ENCODE data around the gene PLEKHN1. TPM values are rescaled to one million over a fixed set of nuclear protein-coding genes. Genes with fewer than 3 reads are reported as not detected.
A peak's percentile ranks its signal among the peaks of the same experiment; 100 is the strongest.
"Not testable (repeated sequence)": the region's sequence is repeated elsewhere in the genome, so short reads cannot be mapped to it uniquely, and the experiment has no call there.

PLEKHN1 gene
- polyA plus RNA-seq, 4 donors = 0.13 to 0.70 (median 0.32) TPM

DNA sequence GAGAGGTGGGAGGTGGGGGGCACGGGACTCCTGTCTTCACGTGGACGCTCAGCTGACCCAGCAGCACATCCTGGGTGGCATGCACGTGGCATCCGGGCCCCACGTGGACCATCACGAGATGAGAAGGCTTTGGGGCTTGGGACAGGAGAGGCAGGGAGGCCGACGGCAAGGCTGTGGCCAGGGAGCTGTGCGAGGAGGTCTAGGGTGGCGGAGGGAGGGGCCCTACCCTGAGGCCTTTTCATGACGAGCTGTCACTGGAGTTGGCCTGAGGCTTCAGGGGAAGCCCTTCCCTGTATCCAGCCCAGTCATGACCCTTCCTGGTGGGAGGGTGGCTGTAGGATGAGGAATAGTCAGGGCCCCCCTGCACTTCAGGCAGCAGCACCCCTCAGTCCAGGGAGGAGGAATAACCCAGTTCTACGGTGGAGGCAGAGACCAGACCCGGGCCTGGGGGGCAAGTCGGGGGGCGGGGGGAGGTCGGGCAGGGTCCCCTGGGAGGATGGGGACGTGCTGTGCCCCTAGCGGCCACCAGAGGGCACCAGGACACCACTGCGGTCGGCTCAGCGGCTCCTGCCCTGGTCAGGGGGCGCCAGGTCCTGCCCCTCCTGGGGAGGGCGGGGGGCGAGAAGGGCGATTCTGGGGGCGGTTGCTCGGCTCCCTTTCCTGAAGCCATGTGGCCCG lies 17.7 kb downstream of the PLEKHN1 start:
- no peak for DNase-seq (ENCODE audit: low read depth in 4 of 4, low spot score in 2 of 4)

DNA sequence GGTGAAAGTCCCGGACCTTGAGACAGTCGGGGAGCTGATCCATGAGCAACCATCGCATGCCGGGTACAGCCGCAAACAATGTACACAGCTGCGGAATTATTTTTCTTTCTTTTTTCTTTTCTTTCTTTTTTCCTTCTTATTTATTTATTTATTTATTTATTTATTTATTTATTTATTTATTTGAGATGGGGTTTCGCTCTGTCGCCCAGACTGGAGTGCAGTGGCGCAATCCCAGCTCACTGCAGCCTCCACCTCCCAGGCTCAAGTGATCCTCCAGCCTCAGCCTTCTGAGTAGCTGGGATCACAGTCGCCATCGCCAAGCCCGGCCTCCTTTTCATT lies 18.2 kb downstream of the PLEKHN1 start:
- DNase-seq (ENCODE audit: low read depth in 4 of 4, low spot score in 2 of 4) = no peak

DNA sequence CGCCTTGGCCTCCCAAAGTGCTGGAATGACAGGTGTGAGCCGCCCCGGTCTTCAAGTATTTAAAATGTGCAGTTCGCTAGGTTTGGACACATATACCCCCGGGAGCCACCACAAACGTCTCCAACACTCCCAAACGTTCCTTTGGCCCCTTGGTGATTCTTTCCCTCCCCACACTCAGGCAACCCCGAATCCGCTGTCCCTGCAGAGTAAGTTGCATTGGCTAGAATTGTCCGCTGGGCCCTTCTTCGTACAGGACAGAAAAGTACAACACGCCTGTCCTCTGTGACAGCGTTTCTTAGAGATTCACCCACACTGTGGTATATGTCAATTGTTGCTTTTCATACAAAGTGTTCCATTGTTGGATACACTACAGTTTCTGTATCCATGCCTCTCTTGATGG lies 18.8 kb downstream of the PLEKHN1 start:
- DNase-seq (ENCODE audit: low read depth in 4 of 4, low spot score in 2 of 4) = no peak

DNA sequence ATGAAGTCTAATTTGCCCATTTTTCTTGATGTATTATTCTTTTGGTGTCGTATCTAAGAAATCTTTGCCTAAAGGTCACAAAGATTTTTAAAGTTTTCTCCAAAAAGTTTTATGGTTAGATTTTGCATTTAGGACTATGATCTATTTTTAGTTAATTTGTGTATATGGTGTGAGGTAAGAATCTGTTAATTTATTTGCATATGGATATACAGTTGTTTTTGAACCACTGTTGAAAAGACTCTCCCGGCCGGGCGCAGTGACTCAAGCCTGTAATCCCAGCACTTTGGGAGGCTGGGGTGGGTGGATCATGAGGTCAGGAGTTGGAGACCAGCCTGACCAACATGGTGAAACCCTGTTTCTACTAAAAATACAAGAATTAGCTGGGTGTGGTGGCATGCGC lies 21.8 kb downstream of the PLEKHN1 start:
- not testable (repeated sequence) for DNase-seq (ENCODE audit: low read depth in 4 of 4, low spot score in 2 of 4)

DNA sequence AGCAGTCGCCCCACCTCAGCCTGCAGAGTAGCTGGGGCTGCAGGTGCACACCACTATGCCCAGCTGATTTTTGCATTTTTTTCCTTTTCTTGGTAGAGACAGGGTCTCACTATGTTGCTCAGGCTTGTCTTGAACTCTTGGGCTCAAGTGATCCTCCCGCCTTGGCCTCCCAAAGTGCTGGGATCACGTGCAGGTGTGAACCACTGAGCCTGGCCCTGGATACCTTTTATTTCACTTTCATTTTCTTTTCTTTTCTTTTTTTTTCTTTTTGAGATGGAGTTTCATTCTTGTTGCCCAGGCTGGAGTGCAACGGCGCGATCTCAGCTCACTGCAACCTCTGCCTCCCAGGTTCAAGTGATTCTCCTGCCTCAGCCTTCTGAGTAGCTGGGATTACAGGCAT lies 25.0 kb downstream of the PLEKHN1 start:
- not testable (repeated sequence) for DNase-seq (ENCODE audit: low read depth in 4 of 4, low spot score in 2 of 4)

DNA sequence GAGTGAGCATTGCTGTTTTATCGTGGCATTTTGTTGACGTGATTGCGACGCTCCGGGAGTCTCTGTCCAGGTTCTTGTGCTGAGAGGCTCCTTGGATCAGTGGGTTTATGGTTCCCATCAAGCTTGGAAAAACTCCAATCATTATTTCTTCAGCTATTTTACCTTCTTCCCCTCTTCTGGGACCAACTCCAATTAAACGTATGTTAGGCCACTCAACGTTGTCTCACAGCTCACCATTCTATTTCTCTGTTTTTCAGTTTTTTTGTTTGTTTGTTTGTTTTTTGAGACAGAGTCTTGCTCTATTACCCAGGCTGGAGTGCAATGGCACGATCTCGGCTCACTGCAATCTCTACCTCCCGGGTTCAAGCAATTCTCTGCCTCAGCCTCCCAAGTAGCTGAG lies 25.6 kb downstream of the PLEKHN1 start:
- no peak for DNase-seq (ENCODE audit: low read depth in 4 of 4, low spot score in 2 of 4)

DNA sequence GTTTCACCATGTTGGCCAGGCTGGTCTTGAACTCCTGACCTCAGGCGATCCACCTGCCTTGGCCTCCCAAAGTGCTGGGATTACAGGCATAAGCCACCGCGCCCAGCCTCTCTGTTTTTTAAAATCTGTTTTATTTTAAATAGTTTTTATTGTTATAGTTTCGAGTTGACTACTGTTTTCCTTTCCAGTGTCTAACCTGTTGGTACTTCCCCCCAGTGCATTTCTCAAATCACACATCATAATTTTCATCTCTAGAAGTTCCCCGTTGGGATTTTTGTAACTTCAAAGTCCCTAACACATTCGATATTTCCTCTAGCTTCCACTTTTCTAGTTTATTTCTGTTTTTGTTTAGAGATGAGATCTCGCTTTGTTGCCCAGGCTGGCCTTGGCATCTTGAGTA lies 26.1 kb downstream of the PLEKHN1 start:
- no peak for DNase-seq (ENCODE audit: low read depth in 4 of 4, low spot score in 2 of 4)

DNA sequence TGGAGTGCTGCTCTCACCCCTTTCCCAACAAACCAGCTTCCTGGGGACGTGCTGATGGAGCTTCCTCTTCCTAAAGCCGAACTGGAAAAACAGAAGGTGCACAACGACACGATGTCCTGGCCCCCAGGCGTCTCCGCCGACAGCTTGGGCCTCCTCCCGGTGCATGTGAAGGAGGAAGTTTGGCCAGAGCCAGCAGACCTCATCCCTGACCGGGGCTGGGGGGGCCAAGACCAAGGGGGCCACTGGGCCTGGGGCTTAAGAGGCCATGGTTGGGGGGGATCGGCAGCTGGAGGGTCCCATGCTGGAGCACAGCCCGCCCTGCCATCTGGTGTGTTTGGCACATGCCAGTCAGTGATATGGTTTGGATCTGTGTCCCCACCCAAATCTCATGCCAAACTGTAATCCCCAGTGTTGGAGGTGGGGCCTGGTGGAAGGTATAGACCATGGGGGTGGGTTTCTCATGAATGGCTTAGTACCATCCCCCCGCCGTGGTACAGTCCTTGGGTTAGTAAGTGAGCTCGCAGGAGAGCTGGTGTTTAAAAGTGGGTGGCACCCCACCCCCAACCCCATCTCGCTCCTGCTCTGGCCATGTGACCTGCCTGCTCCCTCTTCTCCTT lies 27.2 kb downstream of the PLEKHN1 start:
- DNase-seq (ENCODE audit: low read depth in 4 of 4, low spot score in 2 of 4) = no peak

DNA sequence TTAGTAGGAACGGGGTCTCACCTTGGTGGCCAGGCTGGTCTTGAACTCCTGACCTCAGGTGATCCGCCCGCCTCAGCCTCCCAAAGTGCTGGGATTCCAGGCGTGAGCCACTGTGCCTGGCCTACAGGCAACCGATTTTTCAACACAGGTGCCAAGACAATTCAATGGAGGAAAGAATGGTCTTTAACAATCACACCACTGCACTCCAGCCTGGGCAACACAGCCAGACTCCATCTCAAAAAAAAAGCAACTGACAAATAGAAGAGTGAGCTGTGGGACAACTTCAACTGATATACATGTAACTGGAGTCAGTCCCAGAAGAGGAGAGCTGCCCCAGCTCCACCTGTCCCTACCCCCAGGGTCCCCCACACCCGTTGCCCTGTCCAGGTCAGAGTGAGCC lies 28.3 kb downstream of the PLEKHN1 start:
- DNase-seq (ENCODE audit: low read depth in 4 of 4, low spot score in 2 of 4) = not testable (repeated sequence)

DNA sequence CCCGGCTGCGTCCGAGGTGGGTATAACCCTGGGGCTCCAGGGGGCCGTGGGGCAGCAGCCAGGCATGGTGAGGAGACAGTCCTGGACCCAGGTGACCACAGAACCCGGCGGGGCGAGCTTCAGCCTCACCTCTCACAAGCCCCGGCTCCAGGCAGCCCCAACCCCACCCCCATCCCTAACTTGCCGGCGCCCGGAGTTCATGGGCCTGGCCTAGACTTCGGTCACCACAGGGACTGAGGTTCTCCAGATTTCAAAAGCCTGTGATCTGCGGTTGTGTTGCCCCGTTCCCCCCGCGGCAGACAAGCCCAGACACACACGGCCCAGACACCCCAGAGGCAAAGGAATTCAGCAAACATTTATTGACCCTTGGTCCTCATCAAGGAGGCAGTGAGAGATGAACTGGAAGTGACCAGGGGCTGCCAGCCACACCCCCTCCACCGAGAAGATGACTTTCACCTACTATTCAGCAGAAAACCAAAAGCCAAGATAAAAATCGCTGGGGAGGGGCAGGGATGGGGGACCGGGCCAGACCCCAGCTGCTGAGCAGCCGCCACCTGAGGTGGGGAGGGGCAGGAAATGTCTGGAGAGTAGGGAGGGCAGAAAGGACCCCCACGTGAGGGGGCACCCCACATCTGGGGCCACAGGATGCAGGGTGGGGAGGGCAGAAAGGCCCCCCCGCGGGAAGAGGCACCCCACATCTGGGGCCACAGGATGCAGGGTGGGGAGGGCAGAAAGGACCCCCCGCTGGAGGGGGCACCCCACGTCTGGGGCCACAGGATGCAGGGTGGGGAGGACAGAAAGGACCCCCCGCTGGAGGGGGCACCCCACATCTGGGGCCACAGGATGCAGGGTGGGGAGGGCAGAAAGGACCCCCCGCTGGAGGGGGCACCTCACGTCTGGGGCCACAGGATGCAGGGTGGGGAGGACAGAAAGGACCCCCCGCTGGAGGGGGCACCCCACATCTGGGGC lies 29.7 kb downstream of the PLEKHN1 start:
- DNase-seq (ENCODE audit: low read depth in 4 of 4, low spot score in 2 of 4) = no peak

DNA sequence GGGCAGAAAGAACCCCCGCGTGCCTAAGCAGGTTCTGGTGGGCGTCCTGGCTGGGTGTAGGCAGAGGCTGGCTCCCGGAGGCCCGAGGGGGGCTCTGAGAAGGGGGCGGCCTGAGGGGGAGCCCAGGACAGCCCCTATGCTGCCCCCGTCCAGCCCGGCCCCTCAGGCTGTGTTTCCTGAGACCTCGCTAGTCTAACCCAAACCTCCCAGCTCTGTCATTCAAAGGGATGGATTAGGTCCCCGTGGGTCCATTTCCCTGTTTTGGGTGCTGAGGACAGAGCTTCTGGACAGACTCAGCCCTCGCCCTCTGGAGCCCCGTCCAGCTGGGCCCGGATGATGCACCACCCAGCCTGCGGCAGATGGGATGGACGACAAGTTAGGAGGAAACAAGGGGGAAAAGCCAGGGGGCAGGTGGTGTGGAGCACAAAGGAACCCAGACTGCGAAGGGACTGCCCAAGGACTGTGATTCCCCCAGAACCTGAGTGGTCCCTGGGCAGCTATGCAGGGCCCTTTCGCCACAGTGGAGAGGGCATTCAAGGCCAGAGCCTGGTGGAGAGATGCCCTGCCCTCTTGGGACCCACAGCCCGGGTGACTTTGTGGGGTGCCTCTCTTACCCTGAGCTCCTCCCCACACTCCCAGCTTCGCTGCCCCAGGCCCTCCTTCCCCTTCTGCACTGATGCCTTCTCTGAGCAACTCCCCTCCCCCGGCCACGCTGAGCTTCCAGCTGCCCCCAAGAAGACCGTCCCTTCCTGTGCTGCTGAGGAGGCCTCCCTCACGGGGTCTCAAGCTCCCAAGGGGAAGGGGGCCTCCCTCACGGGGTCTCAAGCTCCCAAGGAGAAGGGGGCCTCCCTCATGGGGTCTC lies 30.8 kb downstream of the PLEKHN1 start:
- DNase-seq (ENCODE audit: low read depth in 4 of 4, low spot score in 2 of 4) = no peak

DNA sequence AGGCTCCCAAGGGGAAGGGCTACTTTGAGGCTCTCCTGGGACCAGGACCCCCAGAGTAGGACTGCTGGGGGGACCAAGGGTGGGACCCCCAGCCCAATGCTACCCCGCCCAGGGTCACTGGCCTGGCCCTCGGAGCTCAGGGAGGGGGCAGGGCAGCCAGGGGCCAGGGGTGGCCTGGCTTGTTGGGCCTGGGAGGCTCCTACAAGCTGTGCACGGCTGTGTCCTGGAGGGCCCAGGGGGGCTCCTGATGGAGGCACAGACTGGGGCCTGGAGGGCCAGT lies 31.4 kb downstream of the PLEKHN1 start:
- no peak for DNase-seq (ENCODE audit: low read depth in 4 of 4, low spot score in 2 of 4)

DNA sequence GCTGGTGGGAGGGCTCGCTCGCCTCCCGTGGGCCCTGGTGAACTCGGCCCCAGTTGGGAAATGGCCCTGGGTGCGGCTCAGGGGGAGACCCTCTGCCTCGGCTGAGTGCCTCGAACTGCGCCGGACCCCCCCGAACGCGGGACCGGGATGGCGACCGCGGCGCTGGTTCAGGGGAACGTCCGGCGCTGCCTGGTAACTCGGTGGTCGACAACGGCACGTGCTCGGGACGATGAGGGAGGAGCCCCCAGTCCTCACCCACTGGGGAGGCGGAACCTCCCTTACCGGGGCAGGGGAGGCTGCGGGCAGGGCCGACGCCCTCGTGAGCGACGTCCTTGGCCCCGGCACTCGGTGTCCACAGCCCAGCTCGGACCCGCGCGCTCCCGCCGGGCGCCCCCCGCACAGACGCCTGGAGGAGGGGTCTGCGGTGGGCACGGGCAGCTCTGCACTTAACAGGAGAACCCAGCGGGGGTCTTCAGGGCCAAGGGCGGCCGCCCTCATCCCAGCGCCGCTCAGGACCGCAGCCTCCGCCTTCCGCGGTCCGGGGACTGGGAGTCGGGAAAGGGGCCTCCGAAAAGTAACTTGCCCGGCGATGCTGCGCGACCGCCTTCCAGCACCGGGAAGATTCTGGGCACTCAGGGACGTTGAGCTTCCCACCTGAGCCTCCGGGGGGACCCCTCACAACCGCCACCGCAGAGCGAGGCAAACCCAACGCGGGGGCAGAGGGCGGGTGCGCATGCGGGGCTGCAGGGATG lies 31.9 kb downstream of the PLEKHN1 start:
- no peak for DNase-seq (ENCODE audit: low read depth in 4 of 4, low spot score in 2 of 4)

DNA sequence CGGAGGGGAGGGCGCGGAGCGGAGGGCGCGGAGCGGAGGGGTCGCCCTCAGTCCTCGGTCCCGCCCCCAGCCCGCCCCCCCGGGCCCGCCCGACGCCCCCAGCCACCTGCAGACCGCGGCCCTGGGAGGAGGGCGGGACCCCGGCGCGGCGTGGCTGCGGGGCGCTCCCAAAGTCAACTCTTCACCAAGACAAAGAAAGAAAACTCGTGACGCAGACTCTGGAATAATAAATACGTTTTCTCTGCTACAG lies 32.4 kb downstream of the PLEKHN1 start:
- DNase-seq (ENCODE audit: low read depth in 4 of 4, low spot score in 2 of 4) = no peak

DNA sequence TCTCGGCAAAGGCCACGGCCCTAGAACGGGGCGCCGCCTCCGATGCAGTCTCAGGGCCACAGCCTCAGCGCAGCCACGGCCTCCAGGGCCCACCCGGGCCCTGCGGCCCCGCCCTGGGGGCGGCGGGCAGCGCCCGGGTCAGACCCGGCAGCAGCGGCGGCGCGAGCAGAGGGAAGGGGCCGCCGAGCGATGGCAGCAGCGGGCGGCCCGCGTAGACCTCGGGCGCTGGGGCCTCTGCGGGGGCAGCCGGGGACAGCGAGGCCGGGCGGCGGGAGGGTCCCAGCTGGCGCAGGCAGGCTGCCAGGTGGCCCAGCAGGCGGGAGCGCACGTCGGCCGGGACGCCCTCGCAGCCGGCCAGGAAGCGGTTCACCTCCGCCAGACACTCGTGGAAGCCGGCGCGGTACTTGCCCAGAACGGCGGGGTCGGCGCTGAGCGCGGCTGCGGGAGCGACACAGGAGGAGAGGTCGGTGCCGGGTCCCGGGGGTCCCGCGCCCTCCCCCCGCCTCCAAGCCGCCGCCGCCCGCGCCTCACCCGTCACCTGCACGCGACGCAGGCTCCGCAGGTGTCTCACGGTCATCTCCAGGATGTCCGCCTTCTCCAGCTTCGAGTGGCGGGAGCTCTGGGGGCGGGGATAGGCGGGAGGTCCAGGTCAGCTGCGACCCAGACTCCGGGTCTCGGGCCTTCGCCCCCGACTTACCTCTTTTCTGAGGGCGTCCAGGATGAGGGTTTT lies 32.9 kb downstream of the PLEKHN1 start:
- no peak for DNase-seq (ENCODE audit: low read depth in 4 of 4, low spot score in 2 of 4)

DNA sequence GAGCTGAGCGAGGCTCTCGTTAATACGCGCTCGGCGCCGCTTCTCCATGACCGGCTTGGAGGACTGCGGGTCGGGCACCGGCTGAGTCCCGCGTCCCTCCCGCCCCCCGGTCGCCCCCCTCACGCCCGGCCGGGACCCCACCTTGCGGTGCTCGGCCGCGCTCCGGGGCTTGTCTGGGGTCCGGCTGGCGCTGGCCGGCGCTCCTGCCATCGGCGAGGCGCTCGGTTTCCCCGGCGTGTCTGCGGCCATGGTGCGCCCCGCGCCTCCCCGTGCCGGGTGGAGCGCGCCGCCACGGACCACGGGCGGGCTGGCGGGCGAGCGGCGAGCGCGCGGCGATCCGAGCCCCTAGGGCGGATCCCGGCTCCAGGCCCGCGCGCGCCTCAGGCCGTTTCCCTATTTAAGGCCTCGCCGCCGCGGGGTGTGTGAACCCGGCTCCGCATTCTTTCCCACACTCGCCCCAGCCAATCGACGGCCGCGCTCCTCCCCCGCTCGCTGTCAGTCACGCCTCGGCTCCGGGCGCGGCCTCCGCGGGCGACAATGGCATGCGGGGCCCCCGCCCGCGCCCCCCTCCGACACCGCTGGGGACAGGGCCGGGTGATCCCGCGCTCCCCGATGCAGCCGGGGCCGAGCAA lies 33.6 kb downstream of the PLEKHN1 start, which contains the start of gene HES4:
TSS of gene HES4 (minus strand) at position 373 of the 632 bp plus-strand sequence. CDS start at position 249, 124 bp downstream.
- peak in 3 of 4 donors; percentile 73 to 87 (median 76) for DNase-seq (ENCODE audit: low read depth in 4 of 4, low spot score in 2 of 4)

DNA sequence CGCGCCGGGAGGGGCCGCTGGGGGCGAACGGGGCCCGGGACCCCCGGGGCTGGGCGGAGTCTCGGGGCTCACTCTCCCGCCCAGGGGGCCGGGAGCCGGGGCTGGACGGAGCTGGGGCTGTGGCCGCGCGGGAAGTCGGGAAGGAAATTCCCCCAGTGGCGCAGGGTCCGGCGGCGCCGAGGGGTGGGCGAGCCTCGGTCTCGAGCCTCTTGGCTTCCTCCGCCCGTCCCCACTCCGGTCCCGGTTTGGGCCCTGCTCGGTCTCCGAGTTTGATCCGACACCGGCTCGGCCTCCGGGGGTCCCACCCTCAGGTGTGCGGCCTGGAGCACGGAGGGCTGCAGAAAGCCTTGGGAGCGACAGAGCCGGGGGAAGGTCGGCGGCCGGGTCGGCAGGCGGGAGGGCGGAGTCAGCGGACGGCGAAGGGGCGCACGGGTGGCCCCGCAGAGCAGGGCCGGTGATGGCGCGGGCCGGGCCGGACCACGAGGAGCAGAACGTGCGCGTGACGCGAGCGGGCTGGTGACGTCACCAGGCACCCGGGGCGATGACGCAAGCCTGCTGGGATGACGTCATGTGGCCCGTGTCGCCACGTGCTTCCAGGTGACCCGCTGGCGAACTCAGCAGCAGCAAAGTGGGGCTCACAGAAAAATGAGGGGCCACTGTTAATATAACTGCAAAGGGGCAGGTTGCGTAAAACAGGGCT lies 34.2 kb downstream of the PLEKHN1 start:
- DNase-seq (ENCODE audit: low read depth in 4 of 4, low spot score in 2 of 4) = peak in 2 of 4 donors; percentile 65 to 73

DNA sequence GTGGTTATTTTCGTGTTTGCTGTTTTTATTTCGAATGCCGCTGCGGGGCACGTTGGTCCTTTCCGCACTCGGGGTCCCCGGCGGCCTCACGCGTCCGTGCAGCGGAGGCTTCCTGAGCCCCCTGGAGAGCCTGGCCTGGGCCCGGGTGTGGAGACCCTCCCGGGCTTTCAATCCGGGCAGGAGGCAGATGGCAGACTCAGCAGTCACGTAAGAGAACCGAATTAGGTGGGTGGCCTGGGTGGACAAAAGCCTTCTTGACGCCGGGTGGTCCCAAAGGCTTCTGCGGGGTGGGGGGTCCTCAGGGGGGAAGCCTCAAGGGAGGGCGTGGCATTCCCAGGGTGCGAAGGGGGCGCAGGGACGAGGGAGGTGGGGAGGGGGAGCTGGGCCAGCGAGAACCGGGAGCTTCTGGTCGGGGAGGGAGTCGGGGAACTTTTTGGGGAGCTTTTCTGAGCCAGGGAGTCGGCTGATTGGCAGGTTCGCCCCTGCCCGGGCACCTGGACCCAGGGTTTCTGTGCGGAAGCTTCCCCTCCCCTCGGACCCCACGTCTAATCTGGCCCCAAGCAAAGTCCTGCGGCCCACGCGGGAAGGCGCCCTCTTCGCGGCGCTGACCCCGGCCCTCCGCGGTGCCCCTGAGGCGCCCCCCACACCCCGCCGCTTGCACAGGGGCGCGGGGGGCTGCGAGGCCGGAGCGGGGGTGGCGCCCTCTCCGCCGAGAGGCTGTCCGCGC lies 34.9 kb downstream of the PLEKHN1 start:
- no peak for DNase-seq (ENCODE audit: low read depth in 4 of 4, low spot score in 2 of 4)
